SJCRH30 (cell line): ENCODE measurements around the gene CBFA2T3. TPM values are rescaled to one million over a fixed set of nuclear protein-coding genes. Genes with fewer than 3 reads are reported as not detected.
"Not testable (repeated sequence)": the region's sequence is repeated elsewhere in the genome, so short reads cannot be mapped to it uniquely, and the experiment has no call there.

Experiments used
- DNase-seq, 2 experiments: peaks; one replicate each; pipeline ENCODE4 v3.0.0-alpha.2; 2015 to 2020
- H3K27ac ChIP-seq: fragments of 250-450 bp; sonication (Bioruptor Pico); 2 replicates; pipeline ENCODE4 v1.5.1; 2020; ENCODE audit warnings: mild to moderate bottlenecking, moderate library complexity
- H3K27me3 ChIP-seq: fragments of 250-450 bp; sonication (Bioruptor Pico); 2 replicates; pipeline ENCODE4 v1.5.1; 2020; ENCODE audit warnings: mild to moderate bottlenecking, moderate library complexity
- H3K36me3 ChIP-seq: fragments of 250-450 bp; sonication (Bioruptor Pico); 2 replicates; pipeline ENCODE4 v1.5.1; 2020; ENCODE audit warnings: mild to moderate bottlenecking, moderate library complexity
- H3K4me1 ChIP-seq: fragments of 250-450 bp; sonication (Bioruptor Pico); 2 replicates; pipeline ENCODE4 v1.5.1; 2020; ENCODE audit warnings: mild to moderate bottlenecking, moderate library complexity
- H3K4me3 ChIP-seq: fragments of 250-450 bp; sonication (Bioruptor Pico); 2 replicates; pipeline ENCODE4 v1.5.1; 2020; ENCODE audit warnings: mild to moderate bottlenecking, moderate library complexity
- H3K9me3 ChIP-seq: fragments of 250-450 bp; sonication (Bioruptor Pico); replicated peaks from 2 replicates; pipeline ENCODE4 v1.5.1; 2020; ENCODE audit warnings: mild to moderate bottlenecking, moderate library complexity
- total RNA-seq: library from RNA; depleted of rRNA; stranded (reverse); fragments of >200 nt; shearing (Covaris generic); gene quantifications from 2 replicates; pipeline ENCODE4 v1.2.3, GENCODE V29; 2014

CBFA2T3 gene
- total RNA-seq, 1 experiment from 2014 or later, result 3.5 TPM

DNA sequence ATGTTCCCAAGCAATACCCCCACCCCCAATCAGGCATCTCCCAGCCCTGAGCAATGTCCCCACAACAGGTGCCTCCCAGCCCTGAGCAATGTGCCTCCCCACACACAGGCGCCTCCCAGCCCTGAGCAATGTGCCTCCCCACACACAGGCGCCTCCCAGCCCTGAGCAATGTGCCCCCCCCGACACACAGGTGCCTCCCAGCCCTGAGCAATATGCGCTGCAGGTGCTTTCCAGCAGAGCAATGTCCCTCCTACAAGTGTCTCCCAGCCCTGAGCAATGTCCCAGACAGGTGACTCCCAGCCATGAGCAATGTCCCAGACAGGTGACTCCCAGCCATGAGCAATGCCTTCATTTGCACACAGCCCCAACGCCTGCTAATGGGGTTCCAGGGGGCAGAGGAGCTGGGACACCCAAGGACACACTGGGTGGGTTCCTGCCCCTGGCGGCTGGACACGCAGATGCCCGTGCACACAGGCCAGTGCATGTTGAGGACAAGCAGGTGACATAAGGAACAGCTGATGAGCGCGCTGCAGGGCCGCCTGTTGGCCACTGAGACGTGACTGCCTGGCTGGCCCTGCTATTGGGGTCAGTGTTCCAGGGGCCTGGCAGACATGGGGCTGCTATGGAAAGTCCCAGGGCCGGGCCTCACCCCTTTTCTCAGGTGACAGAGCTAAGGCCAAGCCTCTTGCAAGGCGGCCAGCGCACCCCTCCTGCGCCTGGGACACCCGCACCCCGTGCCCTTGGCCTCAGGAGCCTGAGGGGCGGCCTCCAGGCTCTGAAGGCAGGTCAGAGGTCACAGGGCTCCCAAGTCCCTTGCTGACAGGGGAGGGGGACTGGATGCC lies 83.7 kb downstream of the CBFA2T3 start:
- H3K36me3 ChIP-seq, result no peaks in the 10 kb centered on the region
- no peak overlapping the region for H3K27ac ChIP-seq
- no peaks in the 10 kb centered on the region for H3K4me1 ChIP-seq
- H3K27me3 ChIP-seq, result no peaks in the 10 kb centered on the region
- H3K9me3 ChIP-seq, result no peaks in the 10 kb centered on the region
- no peak for DNase-seq
- H3K4me3 ChIP-seq, result no peak overlapping the region

DNA sequence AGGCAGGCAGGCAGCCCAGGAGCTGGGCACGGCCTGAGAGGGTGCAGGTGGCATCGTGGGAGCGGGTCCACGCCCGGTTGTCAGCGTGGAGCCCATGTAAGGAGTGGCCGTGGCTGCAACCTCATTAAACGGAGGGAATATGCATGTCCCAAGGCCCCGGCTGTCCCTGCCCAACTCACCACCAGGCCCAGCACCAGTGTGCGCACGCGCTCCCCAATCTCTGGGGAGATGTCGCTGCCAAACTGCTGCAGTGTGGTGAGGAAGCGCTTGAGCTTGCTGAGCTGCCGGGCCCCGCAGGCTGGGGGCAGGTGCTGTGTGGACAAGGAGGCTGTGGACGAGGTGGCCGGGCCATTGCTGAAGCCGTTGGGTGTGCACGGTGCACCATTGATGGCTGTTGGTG lies 84.9 kb downstream of the CBFA2T3 start:
- Histone ChIP-seq H3K27me3 (no peaks in the 10 kb centered on the region), H3K4me3 (no peak overlapping the region), H3K36me3 (no peaks in the 10 kb centered on the region), H3K9me3 (no peaks in the 10 kb centered on the region), H3K27ac (no peak overlapping the region), H3K4me1 (no peaks in the 10 kb centered on the region)
- DNase-seq, result no peak

DNA sequence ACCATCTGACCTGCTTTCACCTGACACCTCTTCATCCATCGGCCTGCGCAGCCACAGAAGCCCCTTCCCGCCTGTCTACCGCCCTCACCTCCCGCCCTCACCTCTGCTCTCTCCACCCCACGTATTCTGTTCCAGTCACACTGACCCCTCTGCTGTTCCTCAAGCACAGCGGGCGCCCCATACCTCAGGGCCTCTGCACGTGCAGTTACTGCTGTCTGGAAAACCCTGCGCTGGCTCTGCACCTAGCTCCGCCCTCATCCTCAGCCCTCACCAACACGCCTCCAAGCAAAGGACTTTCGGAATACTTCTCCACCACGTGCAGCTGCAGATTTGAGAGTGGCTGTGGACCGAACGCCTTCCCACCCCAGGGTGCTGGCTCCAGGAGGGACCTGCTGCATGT lies 85.9 kb downstream of the CBFA2T3 start:
- no peaks in the 10 kb centered on the region for H3K36me3 ChIP-seq
- no peak overlapping the region for H3K27ac ChIP-seq
- no peaks in the 10 kb centered on the region for H3K9me3 ChIP-seq
- H3K4me3 ChIP-seq, result no peak overlapping the region
- no peaks in the 10 kb centered on the region for H3K4me1 ChIP-seq
- DNase-seq, result no peak
- H3K27me3 ChIP-seq, result no peaks in the 10 kb centered on the region

DNA sequence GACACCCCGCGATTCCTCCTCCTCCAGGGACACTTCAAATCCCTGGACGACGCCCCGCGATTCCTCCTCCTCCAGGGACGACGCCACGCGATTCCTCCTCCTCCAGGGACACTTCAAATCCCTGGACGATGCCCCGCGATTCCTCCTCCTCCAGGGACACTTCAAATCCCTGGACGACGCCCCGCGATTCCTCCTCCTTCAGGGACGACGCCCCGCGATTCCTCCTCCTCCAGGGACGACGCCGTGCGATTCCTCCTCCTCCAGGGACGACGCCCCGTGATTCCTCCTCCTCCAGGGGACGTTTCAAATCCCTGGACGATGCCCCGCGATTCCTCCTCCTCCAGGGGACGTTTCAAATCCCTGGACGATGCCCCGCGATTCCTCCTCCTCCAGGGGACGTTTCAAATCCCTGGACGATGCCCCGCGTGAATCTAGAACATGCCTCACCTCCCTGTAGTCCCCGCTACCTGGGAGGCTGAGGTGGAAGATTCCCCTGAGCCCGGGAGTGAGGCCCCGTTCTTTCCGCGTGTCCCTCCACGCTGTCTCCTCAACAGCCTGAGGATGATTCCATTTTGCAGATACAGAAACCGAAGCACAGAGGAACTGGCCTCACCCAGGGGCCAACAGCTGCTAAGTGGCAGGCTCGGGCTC lies 87.2 kb downstream of the CBFA2T3 start:
- not testable (repeated sequence) for H3K27ac ChIP-seq, H3K4me1 ChIP-seq, H3K36me3 ChIP-seq, DNase-seq, H3K9me3 ChIP-seq, H3K4me3 ChIP-seq, H3K27me3 ChIP-seq

DNA sequence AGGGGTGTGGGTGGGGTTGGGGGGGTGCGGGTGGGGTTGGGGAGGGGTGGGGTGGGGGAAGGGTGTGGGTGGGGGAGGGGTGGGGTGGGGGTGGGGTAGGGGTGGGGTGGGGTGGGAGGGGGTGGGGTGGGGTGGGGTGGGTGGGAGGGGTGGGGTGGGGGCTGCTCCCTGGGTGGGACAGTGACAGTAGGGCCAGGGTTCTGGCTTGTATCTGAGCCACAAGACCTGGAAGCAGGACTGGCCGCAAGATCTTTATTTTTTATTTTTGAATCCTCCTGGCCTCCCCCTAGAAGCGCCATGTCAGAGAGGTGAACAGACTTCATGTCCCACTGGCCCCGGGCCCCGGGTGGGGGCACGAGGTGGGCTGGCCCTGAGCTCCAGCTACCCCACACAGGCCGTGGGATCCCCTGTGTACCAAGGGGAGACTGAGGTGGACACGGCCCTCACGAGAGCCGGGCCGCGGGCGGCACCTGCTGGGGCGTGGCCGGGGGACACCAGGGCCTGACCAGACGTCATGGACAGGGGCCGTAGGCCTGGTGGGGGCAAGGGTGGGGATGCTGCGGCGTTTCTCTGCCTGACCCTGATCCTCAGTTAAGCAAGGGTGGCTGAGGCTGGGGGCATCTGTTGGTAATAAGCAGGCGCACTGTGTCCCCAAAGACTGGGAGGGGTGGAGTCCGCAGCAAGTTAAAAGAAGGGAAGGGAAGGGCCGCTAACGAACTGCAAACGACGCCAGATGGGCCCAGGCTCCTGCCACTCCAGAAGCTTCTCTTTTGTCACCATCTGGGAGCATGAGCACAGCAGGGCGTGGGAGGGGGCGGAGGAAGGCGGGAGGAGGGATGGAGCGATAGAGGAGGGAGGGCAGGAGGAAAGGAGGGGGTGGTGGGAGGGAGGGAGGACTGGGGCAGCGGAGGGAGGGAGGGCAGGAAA lies 88.3 kb downstream of the CBFA2T3 start:
- H3K4me1 ChIP-seq, result no peaks in the 10 kb centered on the region
- no peaks in the 10 kb centered on the region for H3K27me3 ChIP-seq
- no peak overlapping the region for H3K27ac ChIP-seq
- H3K9me3 ChIP-seq, result no peaks in the 10 kb centered on the region
- H3K36me3 ChIP-seq, result no peaks in the 10 kb centered on the region
- no peak for DNase-seq
- H3K4me3 ChIP-seq, result no peak overlapping the region

DNA sequence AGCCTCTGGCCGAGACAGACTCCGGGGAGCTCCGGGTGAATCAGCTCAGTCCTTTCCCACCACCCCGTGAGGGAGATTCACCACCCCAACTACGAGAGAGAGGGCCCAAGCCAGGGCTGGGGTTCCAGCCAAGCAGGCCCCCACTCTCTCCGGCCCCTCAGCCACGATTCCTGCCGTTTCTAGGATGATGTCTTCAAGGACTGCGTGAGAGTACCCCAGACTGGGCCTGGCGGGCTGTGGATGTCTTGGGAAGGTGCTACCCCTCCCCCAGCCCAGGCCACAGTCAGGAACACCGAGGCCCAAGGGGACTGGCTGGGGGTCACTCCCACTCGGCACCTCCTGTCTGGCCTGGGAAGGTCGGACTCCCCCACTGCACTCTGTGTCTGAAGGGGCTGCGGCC lies 89.0 kb downstream of the CBFA2T3 start:
- no peaks in the 10 kb centered on the region for H3K9me3 ChIP-seq
- no peaks in the 10 kb centered on the region for H3K27me3 ChIP-seq
- H3K4me1 ChIP-seq, result no peaks in the 10 kb centered on the region
- no peak overlapping the region for H3K27ac ChIP-seq
- H3K4me3 ChIP-seq, result no peak overlapping the region
- DNase-seq, result no peak
- H3K36me3 ChIP-seq, result no peaks in the 10 kb centered on the region

DNA sequence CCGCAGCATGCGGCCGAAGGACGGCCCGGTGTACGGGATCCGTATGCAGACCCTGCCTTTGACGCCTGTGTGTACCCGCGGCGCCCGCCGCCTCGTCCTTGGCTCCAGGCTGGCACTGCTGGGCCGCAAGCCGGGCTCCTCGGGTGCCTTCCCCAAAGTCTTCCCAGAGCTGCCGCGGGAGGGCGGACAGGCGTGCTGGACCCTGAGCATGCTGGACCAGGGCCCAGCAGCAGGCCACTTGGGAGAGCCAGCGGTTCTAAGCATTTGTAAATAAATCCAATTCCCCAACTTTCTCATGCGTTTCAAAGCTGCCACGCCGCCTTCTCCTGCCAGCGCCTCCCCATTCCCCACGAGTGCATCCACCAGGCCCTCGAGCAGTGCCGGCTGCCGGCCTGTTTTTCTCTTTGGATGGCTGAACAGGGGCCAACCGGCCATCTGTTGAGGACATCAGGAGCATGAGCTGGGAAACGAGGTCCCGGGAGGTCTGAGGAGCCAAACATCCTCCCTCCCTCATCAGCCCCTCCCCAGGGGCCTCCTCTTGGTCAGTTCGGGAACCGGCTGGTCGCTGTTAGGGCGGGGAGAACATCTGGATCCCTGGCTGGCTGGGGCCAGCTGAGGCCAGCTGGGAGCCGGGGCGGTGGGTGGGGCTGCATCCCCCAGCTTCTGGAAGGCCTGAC lies 90.0 kb downstream of the CBFA2T3 start:
- H3K4me1 ChIP-seq, result no peaks in the 10 kb centered on the region
- DNase-seq, result no peak
- H3K9me3 ChIP-seq, result no peaks in the 10 kb centered on the region
- H3K27ac ChIP-seq, result no peak overlapping the region
- no peaks in the 10 kb centered on the region for H3K27me3 ChIP-seq
- H3K4me3 ChIP-seq, result no peak overlapping the region
- no peaks in the 10 kb centered on the region for H3K36me3 ChIP-seq

DNA sequence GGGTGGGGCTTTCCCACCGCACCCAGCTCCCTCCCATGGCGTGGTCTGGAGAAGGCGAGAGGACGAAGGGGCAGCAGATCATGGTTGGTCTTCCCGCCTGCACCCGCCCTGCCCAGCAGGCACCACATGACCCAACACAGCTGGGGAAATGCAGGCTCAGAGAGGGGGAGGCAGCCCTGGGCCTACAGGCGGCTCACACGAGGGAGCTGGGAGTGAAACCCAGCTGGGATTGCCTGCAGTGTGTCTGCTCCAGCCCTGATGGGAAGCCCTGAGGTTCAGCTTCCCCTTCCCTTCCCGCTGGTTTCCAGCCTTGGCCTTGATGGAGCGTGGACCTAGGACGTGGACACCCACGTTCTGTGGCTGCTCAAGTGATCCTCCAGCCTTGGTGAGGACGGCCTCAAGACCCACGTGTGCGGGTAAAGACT lies 90.6 kb downstream of the CBFA2T3 start:
- H3K36me3 ChIP-seq, result no peaks in the 10 kb centered on the region
- DNase-seq, result no peak
- no peaks in the 10 kb centered on the region for H3K9me3 ChIP-seq
- H3K27me3 ChIP-seq, result no peaks in the 10 kb centered on the region
- H3K27ac ChIP-seq, result no peak overlapping the region
- H3K4me3 ChIP-seq, result no peak overlapping the region
- H3K4me1 ChIP-seq, result no peaks in the 10 kb centered on the region

DNA sequence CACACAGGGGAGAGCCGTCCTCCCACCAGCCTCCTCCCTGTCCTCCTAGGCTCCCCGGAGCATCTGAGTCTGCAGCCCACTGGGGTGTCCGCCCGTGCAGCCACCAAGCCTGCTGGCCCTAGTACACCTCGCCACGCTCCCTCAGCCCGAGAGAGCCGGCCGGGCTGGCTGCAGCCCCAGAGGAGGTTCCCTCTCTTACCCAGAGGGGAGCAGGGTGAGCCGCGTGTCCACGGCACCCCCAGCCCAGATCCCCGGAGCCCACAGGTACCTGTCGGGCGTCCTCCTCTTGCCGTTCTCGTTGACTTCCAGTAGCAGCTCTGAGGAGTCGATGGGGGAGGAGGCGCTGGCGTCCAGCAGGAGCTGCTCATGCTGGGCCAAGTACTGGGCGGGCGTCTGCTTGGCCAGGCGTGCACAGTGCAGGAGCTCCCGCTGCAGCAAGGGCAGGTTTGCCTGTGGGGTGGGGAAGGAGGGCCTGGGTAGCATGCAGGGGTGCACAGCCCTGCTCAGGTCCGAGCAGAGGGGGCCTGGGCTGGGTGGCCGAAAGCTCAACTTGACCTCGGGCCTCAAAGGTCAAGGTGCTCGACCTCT lies 91.2 kb downstream of the CBFA2T3 start:
- Histone ChIP-seq H3K36me3 (no peaks in the 10 kb centered on the region), H3K9me3 (no peaks in the 10 kb centered on the region), H3K27me3 (no peaks in the 10 kb centered on the region), H3K4me1 (no peaks in the 10 kb centered on the region), H3K27ac (no peak overlapping the region), H3K4me3 (no peak overlapping the region)
- no peak for DNase-seq

DNA sequence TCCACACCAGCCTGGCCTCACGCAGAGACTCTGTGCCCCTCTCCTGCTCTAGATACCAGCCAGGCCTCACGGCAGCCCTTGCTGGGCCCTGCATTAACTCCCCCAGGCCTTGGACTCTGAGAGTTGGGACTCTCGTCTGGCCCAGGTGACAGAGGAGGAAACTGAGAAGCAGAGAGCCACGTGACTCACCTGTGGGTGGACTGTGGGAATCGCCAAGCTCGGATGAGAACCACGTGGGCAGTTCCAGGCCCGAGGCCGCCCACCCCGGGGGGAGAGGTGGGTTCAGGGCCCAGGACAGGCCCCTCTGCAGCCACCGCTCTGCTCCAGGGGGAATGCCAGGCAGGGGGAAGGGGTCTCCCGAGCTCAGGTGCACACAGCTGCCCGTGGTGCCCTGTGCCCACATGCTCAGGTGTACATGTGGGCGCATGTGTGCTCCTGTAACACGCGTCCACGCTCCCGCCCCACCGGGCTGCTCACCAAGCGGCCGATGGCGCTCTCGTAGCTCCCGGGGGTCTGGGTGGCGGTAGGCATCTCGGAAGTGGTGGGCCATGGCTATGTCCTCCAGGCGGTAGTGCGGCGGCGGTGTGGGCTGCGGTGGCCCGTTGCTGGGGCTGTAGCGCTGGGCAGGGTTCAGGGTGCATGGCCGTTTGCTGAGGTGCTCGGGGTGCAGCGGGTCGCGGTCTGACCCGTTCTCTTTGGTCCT lies 92.3 kb downstream of the CBFA2T3 start:
- Histone ChIP-seq H3K9me3 (no peaks in the 10 kb centered on the region), H3K4me3 (no peak overlapping the region), H3K27ac (no peak overlapping the region), H3K36me3 (no peaks in the 10 kb centered on the region), H3K27me3 (no peaks in the 10 kb centered on the region), H3K4me1 (no peaks in the 10 kb centered on the region)
- DNase-seq, result no peak

DNA sequence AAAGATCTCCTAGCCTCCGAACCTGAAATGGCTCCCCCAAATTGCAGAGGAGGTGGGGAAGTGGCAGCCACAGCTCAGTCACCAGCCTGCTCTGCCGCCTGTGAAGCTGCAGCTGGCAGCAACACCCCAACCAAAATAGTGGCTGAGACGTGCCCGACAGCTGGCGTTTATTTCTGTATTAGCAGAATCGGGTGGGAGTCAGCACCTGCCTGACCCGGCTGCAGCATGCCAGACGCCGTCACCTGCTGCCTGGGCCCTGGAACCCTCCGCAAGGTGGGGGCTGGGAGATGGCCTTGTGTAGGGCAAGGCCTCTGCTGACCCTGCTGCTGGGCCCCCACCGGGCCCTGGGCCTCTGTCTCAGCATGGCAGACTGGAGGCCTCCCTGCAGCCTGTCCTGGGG lies 93.1 kb downstream of the CBFA2T3 start:
- no peaks in the 10 kb centered on the region for H3K9me3 ChIP-seq
- H3K27me3 ChIP-seq, result no peaks in the 10 kb centered on the region
- no peaks in the 10 kb centered on the region for H3K36me3 ChIP-seq
- H3K4me3 ChIP-seq, result no peak overlapping the region
- H3K4me1 ChIP-seq, result no peaks in the 10 kb centered on the region
- no peak for DNase-seq
- no peak overlapping the region for H3K27ac ChIP-seq

DNA sequence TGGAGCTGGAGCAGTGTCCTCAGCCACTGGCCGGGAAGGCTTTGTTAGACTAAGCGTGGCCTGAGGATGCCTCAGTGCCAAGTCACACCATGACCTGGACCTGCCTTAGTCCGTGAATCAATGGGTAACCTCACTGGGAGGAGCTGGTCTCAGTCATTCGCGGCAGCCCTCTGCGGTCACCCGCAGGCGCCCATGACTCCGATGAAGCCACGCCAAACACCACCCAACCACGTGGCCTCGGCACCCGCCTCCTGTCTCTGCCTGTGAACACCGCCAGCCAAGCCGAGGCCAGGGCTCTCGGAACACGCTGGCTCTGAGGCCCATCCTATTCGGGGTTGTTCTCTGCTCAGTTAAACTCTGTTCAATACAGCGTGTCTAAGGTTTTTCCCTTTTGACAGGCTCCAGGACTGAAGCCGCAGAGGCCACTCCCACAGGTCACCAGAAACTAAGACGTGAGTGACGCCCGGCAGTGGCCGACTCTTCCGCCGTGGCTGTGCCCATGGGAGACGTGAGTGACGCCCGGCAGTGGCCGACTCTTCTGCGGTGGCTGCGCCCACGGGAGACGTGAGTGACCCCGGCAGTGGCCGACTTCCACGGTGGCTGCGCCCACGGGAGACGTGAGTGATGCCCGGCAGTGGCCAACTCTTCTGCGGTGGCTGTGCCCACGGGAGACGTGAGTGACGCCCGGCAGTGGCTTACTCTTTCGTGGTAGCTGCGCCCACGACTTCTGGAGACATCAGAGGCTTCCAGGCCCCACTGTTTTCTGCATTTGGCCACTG lies 93.7 kb downstream of the CBFA2T3 start:
- Histone ChIP-seq H3K27ac (no peak overlapping the region), H3K27me3 (no peaks in the 10 kb centered on the region)

DNA sequence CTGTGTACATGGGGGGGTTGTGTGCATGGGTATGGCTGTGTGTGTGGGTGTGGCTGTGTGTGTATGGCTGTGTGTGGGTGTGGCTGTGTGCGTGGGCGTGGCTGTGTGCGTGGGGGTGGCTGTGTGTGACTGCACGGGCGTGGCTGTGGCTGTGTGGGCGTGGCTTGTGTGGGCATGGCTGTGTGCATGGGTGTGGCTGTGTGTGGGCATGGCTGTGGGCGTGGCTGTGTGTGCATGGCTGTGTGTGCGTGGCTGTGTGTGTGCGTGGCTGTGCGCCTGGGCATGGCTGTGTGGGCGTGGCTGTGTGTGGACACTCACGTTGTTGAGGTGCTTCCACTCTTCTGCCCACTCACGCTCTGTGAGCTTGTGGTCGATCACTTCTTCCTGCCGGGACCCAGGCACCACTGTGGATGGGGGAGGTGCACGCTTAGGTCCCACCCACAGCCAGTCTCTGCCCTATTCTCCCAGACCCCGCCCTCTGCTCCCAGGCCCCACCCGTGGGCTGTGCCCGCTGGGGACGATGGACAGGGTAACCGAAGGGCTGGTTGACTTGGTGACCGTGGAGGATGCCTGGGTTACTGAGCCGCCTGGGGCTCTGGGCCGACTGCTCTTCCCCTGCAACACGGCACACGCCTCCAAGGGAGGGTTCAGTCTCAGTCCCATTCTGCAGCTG lies 94.5 kb downstream of the CBFA2T3 start:
- Histone ChIP-seq H3K4me3 (no peak overlapping the region), H3K27me3 (no peaks in the 10 kb centered on the region), H3K36me3 (no peaks in the 10 kb centered on the region), H3K27ac (no peak overlapping the region), H3K4me1 (no peaks in the 10 kb centered on the region), H3K9me3 (no peaks in the 10 kb centered on the region)
- DNase-seq, result no peak

More for the DNA sequence above, 93.7 kb downstream of the CBFA2T3 start:
- no peaks in the 10 kb centered on the region for H3K9me3 ChIP-seq
- no peak overlapping the region for H3K4me3 ChIP-seq
- no peaks in the 10 kb centered on the region for H3K36me3 ChIP-seq
- DNase-seq, result no peak
- H3K4me1 ChIP-seq, result no peaks in the 10 kb centered on the region
